ENCODE measurements around the gene LRRC1.
A peak's percentile ranks its signal among the peaks of the same experiment; 100 is the strongest.

The LRRC1 gene

GRCh38 chr6:53795340-53795701 is 516 bp downstream of the LRRC1 start (continued):
- TF ChIP-seq ZNF341 (tag by site-specific recombination; IDR thresholded peaks at IDR 0.05; ENCODE audit: low read depth) (peak; percentile 31; the same call in 1 of the 2 replicates), HIC1 (tag by site-specific recombination; IDR thresholded peaks at IDR 0.05) (no peak), ZNF37A (tag by site-specific recombination; IDR thresholded peaks at IDR 0.05) (no peak), ZNF791 (tag by site-specific recombination; IDR thresholded peaks at IDR 0.05) (no peak), ZNF398 (tag by site-specific recombination; IDR thresholded peaks at IDR 0.05) (no peak), ZNF148 (tag by site-specific recombination; IDR thresholded peaks at IDR 0.05; ENCODE audit: borderline replicate concordance) (no peak), BCL11A (tag by site-specific recombination; IDR thresholded peaks at IDR 0.05; ENCODE audit: low read depth) (no peak)

GRCh38 chr6:53795702-53796450 is 1.1 kb downstream of the LRRC1 start:
- Histone ChIP-seq H3K4me3 (ENCODE audit: low read depth, low read length) (peak overlapping the region; percentile 77), H3K4me1 (ENCODE audit: control insufficient read depth, insufficient read depth, low read length) (peaks cover 21% of the 10 kb centered on the region), H3K27ac (ENCODE audit: extremely low read depth, low read depth, low read length) (peak overlapping the region; percentile 86), H3K9me3 (ENCODE audit: control insufficient read depth, insufficient read depth, low read depth, low read length) (no peaks in the 10 kb centered on the region), H3K36me3 (ENCODE audit: control insufficient read depth in 2 of 2, insufficient read depth in 1 of 2, low read length in 2 of 2) (no peaks in the 10 kb centered on the region)
- ChIA-PET CTCF (interaction anchor here (0.6 to 7.7 kb wide), 9 partner anchors 10 to 162 kb away, joined by 3 to 127 read pairs (median 4); no protein-coding TSS in a partner anchor), POLR2A (interaction anchor here (0.9 to 3.1 kb wide), 15 partner anchors 13 to 437 kb away, joined by 3 to 41 read pairs (median 5); partner anchors contain the start of gene GCLC)
- TF ChIP-seq ZNF624 (tag by site-specific recombination; IDR thresholded peaks at IDR 0.05) (no peak), GLIS1 (tag by site-specific recombination; IDR thresholded peaks at IDR 0.05) (peak; percentile 25; the same call in 1 of the 2 replicates), TSHZ1 (tag by site-specific recombination; IDR thresholded peaks at IDR 0.05; ENCODE audit: borderline replicate concordance) (no peak), KLF9 (tag by site-specific recombination; IDR thresholded peaks at IDR 0.05; ENCODE audit: low read depth) (0 out of 2 replicates have a peak, but pooled peaks have one; percentile 24), HOXC10 (CRISPR knock-in tag; IDR thresholded peaks at IDR 0.05) (no peak), ZNF692 (tag by site-specific recombination; IDR thresholded peaks at IDR 0.05) (peak; percentile 15), ZNF335 (tag by site-specific recombination; conservative IDR thresholded peaks at IDR 0.05) (peak; percentile 80), ZNF658 (tag by site-specific recombination; IDR thresholded peaks at IDR 0.05) (no peak), ZNF660 (tag by site-specific recombination; IDR thresholded peaks at IDR 0.05) (no peak), ZNF302 (tag by site-specific recombination; IDR thresholded peaks at IDR 0.05; ENCODE audit: low read depth) (no peak), ZNF521 (tag by site-specific recombination; IDR thresholded peaks at IDR 0.05) (no peak), ZNF449 (tag by site-specific recombination; IDR thresholded peaks at IDR 0.05) (no peak), SP7 (tag by site-specific recombination; IDR thresholded peaks at IDR 0.05) (peak; percentile 30; the same call in 1 of the 2 replicates), ELK4 (IDR thresholded peaks at IDR 0.05; ENCODE audit: borderline replicate concordance, low read depth, low read length) (no peak)

Measured in HEK293 (cell line).